Astrocyte (in vitro differentiated cells and primary cell): ENCODE measurements around the gene COPS9. TPM values are rescaled to one million over a fixed set of nuclear protein-coding genes. Genes with fewer than 3 reads are reported as not detected.

Experiments used
- DNase-seq: peaks from one replicate; pipeline ENCODE4 v3.0.0-alpha.2; 2010; ENCODE audit warnings: low read depth
- FAIRE-seq: peaks from 2 replicates; lab custom pipeline; 2011; peaks lifted over from hg19 to GRCh38; lab: Jason Lieb, UNC
- H2AFZ ChIP-seq: 2 replicates; pipeline ENCODE4 v1.6.0; 2012; ENCODE audit warnings: low read depth, low read length, inconsistent platforms
- H3K27ac ChIP-seq: 2 replicates; pipeline ENCODE4 v1.5.1; 2011; ENCODE audit warnings: low read depth, low read length, inconsistent platforms
- H3K27me3 ChIP-seq: 2 replicates; pipeline ENCODE4 v1.6.0; 2011; ENCODE audit warnings: low read length, inconsistent platforms; ENCODE audit not compliant: insufficient read depth
- H3K36me3 ChIP-seq: 2 replicates; pipeline ENCODE4 v1.5.1; 2011; ENCODE audit warnings: low read length, inconsistent platforms; ENCODE audit not compliant: insufficient read depth
- H3K4me1 ChIP-seq: 2 replicates; pipeline ENCODE4 v1.5.1; 2011; ENCODE audit warnings: low read length, inconsistent platforms; ENCODE audit not compliant: insufficient read depth
- H3K4me2 ChIP-seq: 2 replicates; pipeline ENCODE4 v1.6.0; 2012; ENCODE audit warnings: low read length, inconsistent platforms
- H3K4me3 ChIP-seq: 2 replicates; pipeline ENCODE4 v1.5.1; 2011; ENCODE audit warnings: low read depth, mild to moderate bottlenecking, low read length, inconsistent platforms; ENCODE audit not compliant: insufficient read depth
- H3K79me2 ChIP-seq: 2 replicates; pipeline ENCODE4 v1.6.0; 2012; ENCODE audit warnings: mild to moderate bottlenecking, low read length, inconsistent platforms; ENCODE audit not compliant: insufficient read depth
- H3K9ac ChIP-seq: 2 replicates; pipeline ENCODE4 v1.6.0; 2012; ENCODE audit warnings: mild to moderate bottlenecking, low read length, inconsistent platforms
- H3K9me3 ChIP-seq: 2 replicates; pipeline ENCODE4 v1.5.1; 2012; ENCODE audit warnings: low read depth, mild to moderate bottlenecking, low read length, inconsistent platforms; ENCODE audit not compliant: insufficient read depth
- H4K20me1 ChIP-seq: 2 replicates; pipeline ENCODE4 v1.6.0; 2012; ENCODE audit warnings: low read length, inconsistent platforms; ENCODE audit not compliant: insufficient read depth
- H3K27ac Mint-ChIP-seq: one replicate; pipeline ENCODE4 v1.8.0; 2021; ENCODE audit warnings: mild to moderate bottlenecking, mixed read lengths; ENCODE audit not compliant: unreplicated experiment
- H3K27me3 Mint-ChIP-seq: one replicate; pipeline ENCODE4 v1.8.0; 2021; ENCODE audit warnings: low read depth, mixed read lengths; ENCODE audit not compliant: unreplicated experiment
- H3K36me3 Mint-ChIP-seq: one replicate; pipeline ENCODE4 v1.8.0; 2021; ENCODE audit warnings: low read depth, mixed read lengths; ENCODE audit not compliant: unreplicated experiment
- H3K4me1 Mint-ChIP-seq: one replicate; pipeline ENCODE4 v1.8.0; 2021; ENCODE audit warnings: low read depth, mixed read lengths; ENCODE audit not compliant: unreplicated experiment
- H3K4me3 Mint-ChIP-seq: one replicate; pipeline ENCODE4 v1.8.0; 2021; ENCODE audit warnings: mild to moderate bottlenecking, moderate library complexity, mixed read lengths; ENCODE audit not compliant: unreplicated experiment
- H3K9me3 Mint-ChIP-seq: one replicate; pipeline ENCODE4 v1.8.0; 2021; ENCODE audit warnings: mild to moderate bottlenecking, mixed read lengths; ENCODE audit not compliant: unreplicated experiment
- EZH2 ChIP-seq: IDR thresholded peaks from 2 replicates; pipeline ENCODE4 v1.6.1; 2012; ENCODE audit warnings: mild to moderate bottlenecking, low read length, inconsistent platforms; ENCODE audit not compliant: insufficient read depth
- total RNA-seq: library from RNA; stranded (reverse); gene quantifications from 2 replicates; pipeline ENCODE4 v1.2.1, GENCODE V29; 2021
- TF ChIP-seq, protein P1 (sequence below): IDR thresholded peaks from 2 replicates; pipeline ENCODE4 v1.5.1; 2011; ENCODE audit warnings: low read depth, mild to moderate bottlenecking, inconsistent platforms, low read length, moderate library complexity; ENCODE audit not compliant: insufficient read depth

Gene COPS9
- total RNA-seq, 1 donor from 2014 or later = 192 TPM

DNA sequence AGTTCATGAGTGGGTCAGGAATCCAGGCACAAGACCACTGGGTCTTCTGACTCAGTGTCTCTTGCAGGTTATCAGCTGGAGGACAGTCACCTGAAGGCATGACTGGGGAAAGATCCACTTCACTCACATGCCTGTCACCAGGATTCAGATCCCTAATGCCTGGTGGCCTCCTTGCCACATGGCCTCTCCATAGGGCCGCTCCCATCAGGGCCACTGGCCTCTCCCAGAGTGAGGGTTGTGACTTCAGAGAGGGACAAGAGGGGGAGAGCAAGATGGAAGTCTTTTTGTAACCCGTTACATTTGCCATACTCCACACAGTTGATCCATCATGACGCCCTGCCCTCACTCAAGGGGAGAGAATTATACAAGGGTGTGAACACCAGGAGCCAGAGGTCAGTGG, 17.3 kb upstream of the COPS9 start:
- no peak overlapping the region for H3K4me3 Mint-ChIP-seq
- Histone ChIP-seq H4K20me1 (no peaks in the 10 kb centered on the region), H3K36me3 (no peaks in the 10 kb centered on the region), H3K9me3 (no peaks in the 10 kb centered on the region), H3K4me1 (no peaks in the 10 kb centered on the region), H3K27ac (no peak overlapping the region), H2AFZ (no peak overlapping the region), H3K9ac (no peak overlapping the region), H3K4me3 (no peak overlapping the region), H3K4me2 (no peak overlapping the region), H3K27me3 (peaks cover 27% of the 10 kb centered on the region), H3K79me2 (no peaks in the 10 kb centered on the region)
- H3K27ac Mint-ChIP-seq = no peak overlapping the region
- peaks cover 10% of the 10 kb centered on the region for H3K4me1 Mint-ChIP-seq
- peaks cover 51% of the 10 kb centered on the region for H3K27me3 Mint-ChIP-seq
- TF ChIP-seq, protein P1, sequence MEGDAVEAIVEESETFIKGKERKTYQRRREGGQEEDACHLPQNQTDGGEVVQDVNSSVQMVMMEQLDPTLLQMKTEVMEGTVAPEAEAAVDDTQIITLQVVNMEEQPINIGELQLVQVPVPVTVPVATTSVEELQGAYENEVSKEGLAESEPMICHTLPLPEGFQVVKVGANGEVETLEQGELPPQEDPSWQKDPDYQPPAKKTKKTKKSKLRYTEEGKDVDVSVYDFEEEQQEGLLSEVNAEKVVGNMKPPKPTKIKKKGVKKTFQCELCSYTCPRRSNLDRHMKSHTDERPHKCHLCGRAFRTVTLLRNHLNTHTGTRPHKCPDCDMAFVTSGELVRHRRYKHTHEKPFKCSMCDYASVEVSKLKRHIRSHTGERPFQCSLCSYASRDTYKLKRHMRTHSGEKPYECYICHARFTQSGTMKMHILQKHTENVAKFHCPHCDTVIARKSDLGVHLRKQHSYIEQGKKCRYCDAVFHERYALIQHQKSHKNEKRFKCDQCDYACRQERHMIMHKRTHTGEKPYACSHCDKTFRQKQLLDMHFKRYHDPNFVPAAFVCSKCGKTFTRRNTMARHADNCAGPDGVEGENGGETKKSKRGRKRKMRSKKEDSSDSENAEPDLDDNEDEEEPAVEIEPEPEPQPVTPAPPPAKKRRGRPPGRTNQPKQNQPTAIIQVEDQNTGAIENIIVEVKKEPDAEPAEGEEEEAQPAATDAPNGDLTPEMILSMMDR = no peak
- TF ChIP-seq EZH2 = no peak
- no peaks in the 10 kb centered on the region for H3K36me3 Mint-ChIP-seq
- DNase-seq (no peak), FAIRE-seq (no peak)
- peaks cover 5% of the 10 kb centered on the region for H3K9me3 Mint-ChIP-seq

DNA sequence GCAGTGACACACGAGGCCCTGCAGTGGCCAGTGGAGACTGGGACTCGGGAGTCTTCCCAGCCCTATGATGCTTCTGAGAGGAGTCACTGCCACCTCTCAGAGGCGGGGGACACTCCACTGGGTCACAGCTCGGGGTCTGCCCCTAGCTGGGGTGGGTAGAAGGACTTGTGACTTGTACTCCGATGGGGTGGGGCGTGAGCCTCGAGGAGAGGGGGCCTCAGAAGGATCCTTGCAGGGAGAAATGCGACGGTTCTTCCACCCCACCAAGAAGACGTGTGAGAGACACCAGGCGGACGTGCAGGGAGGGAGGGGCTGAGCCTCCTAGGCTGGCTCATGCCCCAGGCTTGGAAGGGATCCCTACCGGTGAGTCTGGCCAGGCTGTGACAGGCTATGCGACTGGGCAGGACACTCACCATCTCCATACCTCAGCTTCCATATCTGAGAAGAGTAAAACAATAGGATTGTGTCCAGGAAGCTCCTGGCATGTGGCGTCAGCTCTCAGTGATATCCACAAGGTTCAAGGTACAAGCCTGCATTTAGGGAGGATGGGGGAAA, 15.4 kb upstream of the COPS9 start:
- DNase-seq = no peak
- FAIRE-seq = no peak

More for the DNA sequence above, 15.4 kb upstream of the COPS9 start:
- H3K4me1 Mint-ChIP-seq = peaks cover 11% of the 10 kb centered on the region
- Histone ChIP-seq H2AFZ (no peak overlapping the region), H3K4me2 (no peak overlapping the region), H3K9ac (no peak overlapping the region), H3K27ac (no peak overlapping the region), H3K27me3 (peaks cover 24% of the 10 kb centered on the region), H3K9me3 (no peaks in the 10 kb centered on the region), H3K36me3 (no peaks in the 10 kb centered on the region), H4K20me1 (no peaks in the 10 kb centered on the region), H3K4me1 (no peaks in the 10 kb centered on the region), H3K4me3 (no peak overlapping the region), H3K79me2 (no peaks in the 10 kb centered on the region)
- H3K9me3 Mint-ChIP-seq = peaks cover 5% of the 10 kb centered on the region
- no peak overlapping the region for H3K27ac Mint-ChIP-seq
- TF ChIP-seq, protein P1 = no peak
- TF ChIP-seq EZH2 = no peak
- peaks cover 52% of the 10 kb centered on the region for H3K27me3 Mint-ChIP-seq
- no peak overlapping the region for H3K4me3 Mint-ChIP-seq
- H3K36me3 Mint-ChIP-seq = no peaks in the 10 kb centered on the region
